ENCODE measurements around the gene WDR62. TPM values are rescaled to one million over a fixed set of nuclear protein-coding genes. Genes with fewer than 3 reads are reported as not detected.
"Not testable (repeated sequence)": the region's sequence is repeated elsewhere in the genome, so short reads cannot be mapped to it uniquely, and the experiment has no call there.

Gene WDR62
- total RNA-seq, 4 donors from 2014 or later: 0.31 to 0.95 (median 0.69) TPM

GRCh38 chr19:36027696-36028095, 27.0 kb upstream of the WDR62 start:
- no peak for DNase-seq (ENCODE audit: low spot score)
- no peak for ATAC-seq (ENCODE audit: low FRiP score)
- TF ChIP-seq CTCF (IDR thresholded peaks at IDR 0.05): no peak

- no peak for ATAC-seq (ENCODE audit: low FRiP score)
- no peak for DNase-seq (ENCODE audit: low spot score)
- TF ChIP-seq CTCF (IDR thresholded peaks at IDR 0.05): no peak
Measured at GRCh38 chr19:36028313-36029041, 26.2 kb upstream of the WDR62 start.

- TF ChIP-seq CTCF (IDR thresholded peaks at IDR 0.05): no peak
- no peak for DNase-seq (ENCODE audit: low spot score)
- no peak for ATAC-seq (ENCODE audit: low FRiP score)
Measured at GRCh38 chr19:36030264-36031148, 24.2 kb upstream of the WDR62 start.

GRCh38 chr19:36031308-36031707, 23.4 kb upstream of the WDR62 start:
- ATAC-seq (ENCODE audit: low FRiP score) (no peak), DNase-seq (ENCODE audit: low spot score) (no peak)
- no peak for TF ChIP-seq CTCF (IDR thresholded peaks at IDR 0.05)

- DNase-seq (ENCODE audit: low spot score) (no peak), ATAC-seq (ENCODE audit: low FRiP score) (peak; percentile 45)
- TF ChIP-seq CTCF (IDR thresholded peaks at IDR 0.05): no peak
Measured at GRCh38 chr19:36032251-36033104, 22.2 kb upstream of the WDR62 start, which contains the start of gene CLIP3. CLIP3 (minus strand) TSS chr19:36032873; CDS start chr19:36032357, 516 bp downstream.

- ATAC-seq (ENCODE audit: low FRiP score) (no peak), DNase-seq (ENCODE audit: low spot score) (no peak)
- TF ChIP-seq CTCF (IDR thresholded peaks at IDR 0.05): no peak
Measured at GRCh38 chr19:36040495-36040894, 14.2 kb upstream of the WDR62 start.

- ATAC-seq (ENCODE audit: low FRiP score); DNase-seq (ENCODE audit: low spot score): not testable (repeated sequence)
Measured at GRCh38 chr19:36041092-36041491, 13.6 kb upstream of the WDR62 start.
